Placental epithelial cell (primary cell): ENCODE results near the gene OR10G3. TPM values are rescaled to one million over a fixed set of nuclear protein-coding genes. Genes with fewer than 3 reads are reported as not detected.

Experiments used
- total RNA-seq: library from RNA; depleted of rRNA; stranded (reverse); fragments of >200 nt; gene quantifications from 2 replicates; pipeline ENCODE4 v1.2.3, GENCODE V29; 2012

The OR10G3 gene
- not detected in 2 replicates for total RNA-seq

GRCh38 chr14:21579976-21580375, at the start of gene OR10G3:
Gene OR10G3 (minus strand): TSS chr14:21580076. CDS start chr14:21570744, 9,332 bp downstream.

GRCh38 chr14:21525962-21526671, 53.8 kb downstream of the OR10G3 start, which contains the start of gene SALL2:
Gene SALL2 (minus strand): TSS chr14:21526346. CDS start chr14:21526127, 219 bp downstream.

Other genes with a start within 250 kb of the OR10G3 start
- 55.2 and 55.4 TPM in 2 replicates for gene SUPT16H, start 196.1 kb downstream of the OR10G3 start, total RNA-seq
- 73.8 and 78.4 TPM in 2 replicates for gene CHD8, start 124.0 kb downstream of the OR10G3 start, total RNA-seq
- gene RAB2B, start 103.1 kb downstream of the OR10G3 start, total RNA-seq, result 17.6 and 17.7 TPM in 2 replicates
- gene TOX4, start 102.9 kb downstream of the OR10G3 start, total RNA-seq, result 37.1 and 39.7 TPM in 2 replicates
- 40.8 and 54.4 TPM in 2 replicates for gene METTL3, start 68.7 kb downstream of the OR10G3 start, total RNA-seq
- 0.65 and 2.4 TPM in 2 replicates for gene SALL2, start 53.7 kb downstream of the OR10G3 start, total RNA-seq
- not detected in 2 replicates for gene OR10G2, start 54.9 kb upstream of the OR10G3 start, total RNA-seq
- not detected in 2 replicates for gene OR4E2, start 73.8 kb upstream of the OR10G3 start, total RNA-seq
- not detected in 2 replicates for gene OR4E1, start 93.7 kb upstream of the OR10G3 start, total RNA-seq